Endometrial microvascular endothelial cells (primary cell): Measurements from ENCODE around the gene ATOH8. TPM values are rescaled to one million over a fixed set of nuclear protein-coding genes. Genes with fewer than 3 reads are reported as not detected.

Experiments used
- in situ Hi-C: cut with HindIII; loops from 2 replicates; pipeline ENCODE4 v1.10.0; 2017; ENCODE audit warnings: low sequenced_read_pairs, low pct_unique_long_range_greater_than_20kb; ENCODE audit errors: inconsistent ontology term
- total RNA-seq: library from RNA; depleted of rRNA; stranded (reverse); fragments of >200 nt; gene quantifications from one replicate; pipeline ENCODE4 v1.2.3, GENCODE V29; 2015; ENCODE audit errors: inconsistent ontology term

The ATOH8 gene
- total RNA-seq = 10.7 TPM

GRCh38 chr2:85753525-85754312 is at the start of gene ATOH8:
Gene ATOH8, plus strand, starts transcription at chr2:85753991. Its CDS starts 199 bp downstream, at chr2:85754190.
- in situ Hi-C loops = loop anchor here (10.0 kb wide), 1 partner anchor 61 kb away; no protein-coding TSS in a partner anchor

GRCh38 chr2:85704038-85704437 is 49.8 kb upstream of the ATOH8 start:
- in situ Hi-C loops = loop anchor here (25.0 kb wide), 1 partner anchor 108 kb away; no protein-coding TSS in a partner anchor

- in situ Hi-C loops = loop anchor here (25.0 kb wide), 1 partner anchor 107 kb away; no protein-coding TSS in a partner anchor
Observed at GRCh38 chr2:85704800-85705679, 48.8 kb upstream of the ATOH8 start.

- in situ Hi-C loops = loop anchor here (25.0 kb wide), 1 partner anchor 107 kb away; no protein-coding TSS in a partner anchor
Observed at GRCh38 chr2:85705680-85706039, 48.1 kb upstream of the ATOH8 start.

- in situ Hi-C loops = loop anchor here (25.0 kb wide), 1 partner anchor 106 kb away; no protein-coding TSS in a partner anchor
Observed at GRCh38 chr2:85706063-85706462, 47.7 kb upstream of the ATOH8 start.

GRCh38 chr2:85706599-85707296 is 47.0 kb upstream of the ATOH8 start:
- in situ Hi-C loops = loop anchor here (25.0 kb wide), 1 partner anchor 106 kb away; no protein-coding TSS in a partner anchor

- in situ Hi-C loops = loop anchor here (25.0 kb wide), 1 partner anchor 105 kb away; no protein-coding TSS in a partner anchor
Observed at GRCh38 chr2:85707304-85707703, 46.5 kb upstream of the ATOH8 start.

GRCh38 chr2:85708641-85709040 is 45.1 kb upstream of the ATOH8 start:
- in situ Hi-C loops = loop anchor here (25.0 kb wide), 1 partner anchor 104 kb away; no protein-coding TSS in a partner anchor

- in situ Hi-C loops = loop anchor here (25.0 kb wide), 1 partner anchor 103 kb away; no protein-coding TSS in a partner anchor
Observed at GRCh38 chr2:85709401-85709811, 44.4 kb upstream of the ATOH8 start.

- in situ Hi-C loops = loop anchor here (25.0 kb wide), 1 partner anchor 101 kb away; no protein-coding TSS in a partner anchor
Observed at GRCh38 chr2:85710687-85711577, 42.9 kb upstream of the ATOH8 start.

GRCh38 chr2:85711578-85712060 is 42.2 kb upstream of the ATOH8 start:
- in situ Hi-C loops = loop anchor here (25.0 kb wide), 1 partner anchor 101 kb away; no protein-coding TSS in a partner anchor

GRCh38 chr2:85712336-85712735 is 41.5 kb upstream of the ATOH8 start:
- in situ Hi-C loops = loop anchor here (25.0 kb wide), 1 partner anchor 100 kb away; no protein-coding TSS in a partner anchor

GRCh38 chr2:85712849-85713612 is 40.8 kb upstream of the ATOH8 start:
- in situ Hi-C loops = loop anchor here (25.0 kb wide), 1 partner anchor 99 kb away; no protein-coding TSS in a partner anchor

GRCh38 chr2:85713836-85714235 is 40.0 kb upstream of the ATOH8 start:
- in situ Hi-C loops = loop anchor here (25.0 kb wide), 1 partner anchor 98 kb away; no protein-coding TSS in a partner anchor

- in situ Hi-C loops = loop anchor here (25.0 kb wide), 1 partner anchor 98 kb away; no protein-coding TSS in a partner anchor
Observed at GRCh38 chr2:85714421-85714820, 39.4 kb upstream of the ATOH8 start.

- in situ Hi-C loops = loop anchor here (5.0 to 25.0 kb wide), 2 partner anchors 58 to 97 kb away; no protein-coding TSS in a partner anchor
Observed at GRCh38 chr2:85714841-85715240, 39.0 kb upstream of the ATOH8 start.
